Measurements from ENCODE around the gene SYT5.
"Not testable (repeated sequence)": the region's sequence is repeated elsewhere in the genome, so short reads cannot be mapped to it uniquely, and the experiment has no call there.

Gene SYT5

DNA sequence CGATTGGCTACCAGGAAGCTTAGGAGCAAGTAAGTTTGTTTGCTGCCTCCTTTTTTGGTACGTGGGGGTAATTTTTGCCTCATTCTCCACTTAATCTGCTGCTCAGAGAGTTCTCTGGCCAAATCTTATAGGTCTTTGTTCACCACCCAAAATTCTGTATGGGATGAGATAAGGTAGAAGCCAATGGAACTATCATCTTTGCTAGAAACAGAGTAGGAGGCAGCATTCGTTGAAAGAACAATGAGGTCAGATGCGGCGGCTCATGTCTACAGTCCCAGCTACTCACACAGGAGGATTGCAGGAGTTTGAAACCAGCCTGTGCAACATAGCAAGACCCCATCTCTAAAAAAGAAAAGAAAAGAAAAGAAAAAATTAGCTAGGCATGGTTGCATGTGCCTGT, 8.6 kb downstream of the SYT5 start:
- no peak for DNase-seq

DNA sequence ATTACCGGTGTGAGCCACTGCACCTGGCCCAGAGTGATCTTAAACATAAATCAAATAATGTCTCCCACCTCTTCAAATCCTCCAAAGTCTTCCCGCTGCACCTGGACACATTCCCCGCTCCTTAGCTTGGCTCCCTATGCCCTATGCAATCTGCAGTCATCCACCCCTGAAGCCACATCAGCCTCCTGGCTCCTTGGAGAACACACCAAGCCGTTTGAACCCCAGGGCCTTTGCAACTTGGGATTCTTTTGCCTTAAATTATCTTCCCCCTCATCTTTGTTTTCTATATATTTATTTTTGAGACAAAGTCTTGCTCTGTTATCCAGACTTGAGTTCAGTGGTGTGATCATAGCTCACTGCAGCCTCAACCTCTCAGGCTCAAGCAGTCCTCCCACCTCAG, 11.0 kb downstream of the SYT5 start:
- DNase-seq = no peak

DNA sequence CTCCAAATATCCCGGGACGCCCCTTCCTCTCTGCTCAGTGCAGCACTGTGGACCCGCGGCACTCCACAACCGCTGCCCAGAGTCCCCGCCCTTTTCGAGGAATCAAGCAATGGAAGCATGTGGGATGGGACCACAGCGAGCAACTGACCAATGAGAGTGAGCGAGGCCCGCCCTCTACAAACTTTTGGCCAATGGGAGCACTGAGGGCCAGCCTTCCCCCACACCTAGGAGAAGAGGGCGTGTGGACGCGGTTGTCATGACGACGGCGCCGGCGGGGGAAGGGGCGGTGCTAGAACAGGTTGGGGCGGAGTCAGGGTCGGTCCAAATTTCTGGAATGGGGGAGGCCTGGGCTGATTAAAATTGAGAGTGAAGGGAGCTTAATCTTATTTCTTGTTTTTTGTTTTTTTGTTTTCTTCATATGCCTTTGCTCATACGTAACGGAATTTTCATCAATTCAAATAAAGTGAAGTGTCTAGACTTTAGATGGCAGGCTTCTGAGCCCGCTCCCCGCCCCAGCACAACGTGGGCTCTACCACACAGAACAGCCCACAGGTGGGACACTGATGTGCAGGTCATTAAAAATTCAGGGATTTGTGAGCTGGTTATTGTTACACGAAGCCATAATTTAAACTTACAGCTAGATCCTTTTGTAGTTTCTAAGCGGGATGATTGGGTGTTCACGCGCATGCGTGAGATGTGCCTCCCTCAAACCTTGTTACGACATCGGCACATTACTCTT, 13.4 kb downstream of the SYT5 start, which contains the start of gene DNAAF3:
Gene DNAAF3, minus strand, starts transcription at position 84 of the 739 bp plus-strand sequence. CDS start 200 bp downstream, outside the sequence.
- DNase-seq = peak; percentile 91

DNA sequence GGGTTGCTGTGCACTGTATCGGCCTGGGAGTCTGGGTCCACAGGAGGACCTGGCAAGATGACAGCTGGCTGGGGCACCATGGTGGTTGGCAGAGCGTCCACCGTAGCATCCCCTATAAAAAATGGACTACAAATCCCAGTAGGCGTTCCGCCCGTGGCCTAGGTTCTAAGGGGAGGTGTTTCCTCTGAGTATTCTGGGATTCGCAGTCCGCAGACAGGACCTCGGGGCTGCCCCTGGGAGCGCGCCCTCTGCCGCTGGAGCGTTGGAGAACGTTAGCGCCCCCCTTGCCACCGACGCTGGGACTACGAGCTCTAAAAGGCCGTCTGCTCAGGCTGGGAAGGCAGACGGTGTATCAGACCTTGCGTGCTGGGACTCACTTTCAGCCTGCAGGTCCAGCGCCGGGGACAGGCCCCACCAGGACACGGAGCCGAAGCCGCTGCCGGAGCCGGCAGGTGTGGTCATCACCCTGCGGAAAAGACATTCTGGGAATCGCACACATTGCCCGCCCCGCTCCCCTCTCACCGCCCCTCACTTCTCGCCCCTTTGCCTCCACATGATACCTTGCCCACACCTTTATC, 14.0 kb downstream of the SYT5 start:
- peak; percentile 83 for DNase-seq

DNA sequence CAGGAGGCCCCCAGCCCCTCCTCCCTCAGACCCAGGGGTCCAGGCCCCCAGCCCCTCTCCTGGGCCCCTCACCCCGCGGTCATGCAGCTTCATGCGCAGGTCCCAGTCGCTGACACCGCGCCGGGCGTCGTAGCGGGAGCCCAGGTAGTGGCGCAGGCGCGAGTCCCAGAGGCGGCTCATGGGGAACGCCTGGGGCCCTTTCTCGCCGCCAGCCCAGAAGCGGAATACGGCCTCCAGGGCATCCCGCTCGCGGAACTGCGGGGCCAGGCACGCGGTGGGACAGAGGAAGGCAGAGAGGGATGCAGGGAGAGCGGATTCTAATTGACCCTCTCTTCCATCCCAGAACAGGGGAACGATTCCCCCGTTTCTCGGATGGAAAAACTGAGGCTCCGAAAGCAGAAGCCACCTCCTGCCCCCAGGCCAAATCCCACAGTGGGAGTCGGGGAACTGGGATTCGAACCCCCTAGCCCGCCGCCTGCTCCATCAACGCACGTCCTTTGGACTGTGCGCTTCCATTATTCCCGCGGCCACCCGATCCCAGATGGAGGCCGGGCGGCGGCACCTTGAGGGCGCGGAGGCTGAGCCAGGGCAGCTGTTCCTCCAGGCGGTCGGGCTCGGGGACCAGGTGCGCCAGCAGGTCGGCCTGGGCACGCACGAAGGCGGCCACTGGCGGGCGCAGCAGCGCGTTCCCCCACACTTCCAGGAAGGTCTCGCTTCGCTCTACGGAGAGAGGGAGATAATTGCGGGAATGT, 18.3 kb downstream of the SYT5 start:
- no peak for DNase-seq

GRCh38 chr19:55160986-55161365, 19.1 kb downstream of the SYT5 start:
- DNase-seq = no peak

- DNase-seq = peak; percentile 63
Observed at GRCh38 chr19:55160128-55160985, 19.7 kb downstream of the SYT5 start.

- no peak for DNase-seq
Observed at GRCh38 chr19:55158848-55159749, 21.0 kb downstream of the SYT5 start.

GRCh38 chr19:55158423-55158822, 21.7 kb downstream of the SYT5 start:
- DNase-seq = no peak

GRCh38 chr19:55157064-55157908, 22.8 kb downstream of the SYT5 start, which contains the start of gene TNNI3:
Gene TNNI3 (minus strand): TSS chr19:55157732. CDS start chr19:55157589, 143 bp downstream.
- DNase-seq = no peak

DNA sequence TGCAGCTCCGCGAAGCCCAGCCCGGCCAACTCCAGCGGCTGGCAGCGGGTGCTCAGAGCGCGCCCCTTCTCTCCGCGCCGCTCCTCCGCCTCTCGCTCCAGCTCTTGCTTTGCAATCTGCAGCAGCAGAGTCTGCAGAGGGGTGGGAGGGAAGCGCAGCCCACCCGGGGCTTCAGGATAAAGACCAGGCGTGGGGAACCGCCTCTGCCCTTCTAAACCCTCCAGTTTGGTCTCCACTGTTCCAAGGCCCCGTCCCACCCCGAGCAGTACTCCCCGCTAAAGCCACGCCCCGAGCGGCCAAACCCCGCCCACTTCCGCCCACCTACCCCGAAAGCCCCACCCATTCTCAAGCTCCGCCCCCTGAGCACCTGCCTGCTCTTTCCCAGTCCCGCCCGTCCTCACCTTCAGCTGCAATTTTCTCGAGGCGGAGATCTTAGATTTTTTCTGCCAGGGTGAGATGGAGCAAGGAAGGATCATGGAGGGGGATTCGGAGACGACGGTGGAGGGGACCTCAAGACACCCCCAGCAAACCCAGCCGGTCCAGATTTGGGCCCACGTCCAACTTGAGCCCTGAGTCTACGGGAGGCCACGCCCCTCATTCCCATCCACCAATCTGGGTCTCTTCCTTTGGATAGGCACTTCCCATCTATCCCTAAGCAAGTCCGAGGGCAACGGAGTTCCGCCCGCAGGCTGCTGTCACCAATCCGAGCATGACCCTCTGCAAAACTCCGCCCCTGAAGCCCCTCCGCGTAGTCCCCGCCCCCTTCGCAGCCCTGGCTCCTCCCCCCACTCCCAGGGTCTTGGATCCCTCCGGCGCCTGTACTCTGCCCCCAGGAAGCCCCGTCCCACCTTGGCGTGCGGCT, 23.7 kb downstream of the SYT5 start:
- DNase-seq = peak; percentile 56

GRCh38 chr19:55155784-55156183, 24.3 kb downstream of the SYT5 start:
- DNase-seq = not testable (repeated sequence)

GRCh38 chr19:55153652-55154264, 26.3 kb downstream of the SYT5 start:
- no peak for DNase-seq

GRCh38 chr19:55152017-55152416, 28.1 kb downstream of the SYT5 start:
- DNase-seq = no peak

DNA sequence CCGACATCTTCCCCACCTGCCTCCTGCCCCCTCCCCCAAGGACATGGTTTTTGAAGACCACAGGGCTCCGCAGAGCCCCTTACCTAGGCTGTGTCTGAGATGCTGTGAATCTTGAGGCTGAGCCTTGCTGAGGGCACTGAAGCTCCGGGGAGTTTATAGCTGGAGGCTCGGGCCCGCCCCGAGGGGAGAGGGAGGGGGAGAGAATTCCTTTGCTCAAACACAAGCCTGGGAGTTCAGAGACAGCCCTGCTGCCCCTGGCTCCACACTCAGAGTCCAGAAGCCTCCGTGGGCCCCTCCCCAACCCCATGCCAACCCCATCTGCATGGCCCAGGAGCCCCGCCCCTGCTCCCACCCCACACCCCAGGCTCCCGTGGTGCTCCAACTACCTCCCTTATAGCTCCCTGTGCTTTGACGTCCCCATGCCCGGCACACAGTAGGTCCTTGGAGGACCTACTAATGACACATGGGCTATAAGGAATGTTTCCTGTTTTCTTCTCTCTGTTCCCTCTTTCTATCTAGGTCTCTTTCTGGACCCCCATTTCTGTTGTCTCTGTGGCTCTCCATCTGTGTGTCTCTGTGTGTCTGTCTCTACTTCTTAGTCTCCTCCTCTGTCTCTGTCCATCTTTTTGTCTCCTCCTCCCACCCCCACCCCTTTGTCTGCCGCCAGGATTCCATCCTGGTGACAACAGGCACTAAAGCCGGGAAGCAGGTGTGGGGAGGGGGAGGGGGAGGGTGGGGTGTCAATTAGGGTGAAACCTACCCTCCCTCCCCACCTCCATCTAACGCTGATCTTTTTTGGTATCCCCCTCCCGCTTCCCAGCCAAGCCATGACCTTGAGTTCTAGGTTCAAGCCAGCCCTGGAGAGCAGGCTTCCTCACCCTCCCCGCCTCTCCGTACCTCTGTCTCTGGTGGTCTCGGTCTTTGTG, 30.7 kb downstream of the SYT5 start, which contains the start of gene TNNT1:
Gene TNNT1, minus strand, starts transcription at position 129 of the 926 bp plus-strand sequence. CDS start 2,049 bp downstream, outside the sequence.
- no peak for DNase-seq

DNA sequence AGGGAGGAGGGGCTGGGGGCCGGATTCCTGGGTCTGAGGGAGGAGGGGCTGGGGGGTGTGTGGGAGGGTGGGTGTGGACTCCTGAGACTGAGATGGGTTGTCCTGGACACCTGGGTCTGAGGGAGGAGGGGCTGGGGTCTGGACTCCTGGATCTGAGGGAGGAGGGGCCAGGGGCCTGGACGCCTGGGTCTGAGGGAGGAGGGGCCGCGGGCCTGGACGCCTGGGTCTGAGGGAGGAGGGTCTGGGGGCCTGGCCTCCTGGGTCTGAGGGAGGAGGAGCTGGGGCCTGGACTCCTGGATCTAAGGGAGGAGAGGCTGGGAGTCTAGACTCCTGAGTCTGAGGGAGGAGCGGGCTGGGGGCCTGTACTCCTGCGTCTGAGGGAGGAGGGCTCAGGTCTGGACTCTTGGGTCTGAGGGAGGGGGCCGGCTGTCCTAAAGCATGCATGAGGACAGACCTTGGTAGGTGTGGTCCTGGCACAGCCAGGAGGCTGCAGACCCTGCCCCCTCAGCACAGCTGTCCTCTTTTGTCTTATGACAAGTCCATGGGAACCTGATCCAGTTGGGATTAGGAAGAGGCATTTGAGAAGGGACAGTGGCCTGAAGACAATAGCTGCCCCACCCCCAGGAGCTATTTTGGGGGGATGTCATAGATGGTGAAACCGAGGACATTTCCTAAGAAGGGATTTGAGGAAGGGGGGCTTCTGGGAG, 32.4 kb downstream of the SYT5 start:
- DNase-seq = no peak
